GM23248 (cell line): ENCODE measurements around the gene HEBP1. TPM values are rescaled to one million over a fixed set of nuclear protein-coding genes. Genes with fewer than 3 reads are reported as not detected.

Experiments used
- DNase-seq: peaks from one replicate; pipeline ENCODE4 v3.0.0-alpha.2; 2015
- H2AFZ ChIP-seq: fragments of 200-600 bp; sonication (generic); 2 replicates; pipeline ENCODE4 v1.6.1; 2016; ENCODE audit warnings: antibody characterized with exemption
- H3F3A ChIP-seq: fragments of 200-600 bp; sonication (generic); 2 replicates; pipeline ENCODE4 v1.6.1; 2016; ENCODE audit warnings: mild to moderate bottlenecking, antibody characterized with exemption, mixed run types; ENCODE audit not compliant: insufficient read depth
- H3K27ac ChIP-seq: fragments of 200-600 bp; sonication (generic); 2 replicates; pipeline ENCODE4 v1.5.1; 2016; ENCODE audit warnings: mild to moderate bottlenecking
- H3K27me3 ChIP-seq: fragments of 200-600 bp; sonication (generic); replicated peaks from 2 replicates; pipeline ENCODE4 v1.6.1; 2016; ENCODE audit warnings: mild to moderate bottlenecking; ENCODE audit not compliant: insufficient read depth
- H3K36me3 ChIP-seq: fragments of 200-600 bp; sonication (generic); 2 replicates; pipeline ENCODE4 v1.6.1; 2016; ENCODE audit warnings: low read depth, mild to moderate bottlenecking
- H3K4me1 ChIP-seq: fragments of 200-600 bp; sonication (generic); 2 replicates; pipeline ENCODE4 v1.6.1; 2016; ENCODE audit warnings: mild to moderate bottlenecking; ENCODE audit not compliant: insufficient read depth
- H3K4me2 ChIP-seq: fragments of 200-600 bp; sonication (generic); one replicate; pipeline ENCODE4 v1.6.1; 2016; ENCODE audit warnings: mild to moderate bottlenecking; ENCODE audit not compliant: unreplicated experiment
- H3K4me3 ChIP-seq: fragments of 200-600 bp; sonication (generic); 2 replicates; pipeline ENCODE4 v1.5.1; 2016; ENCODE audit warnings: mild to moderate bottlenecking
- H3K79me2 ChIP-seq: fragments of 200-600 bp; sonication (generic); 2 replicates; pipeline ENCODE4 v1.6.1; 2016; ENCODE audit warnings: mild to moderate bottlenecking; ENCODE audit not compliant: insufficient read depth
- H3K9ac ChIP-seq: fragments of 200-600 bp; sonication (generic); 2 replicates; pipeline ENCODE4 v1.6.1; 2016; ENCODE audit warnings: mild to moderate bottlenecking
- H3K9me2 ChIP-seq: fragments of 200-600 bp; sonication (generic); 2 replicates; pipeline ENCODE4 v1.6.1; 2016; ENCODE audit warnings: mixed run types, mild to moderate bottlenecking, moderate library complexity; ENCODE audit not compliant: insufficient read depth
- H3K9me3 ChIP-seq: fragments of 200-600 bp; sonication (generic); one replicate; pipeline ENCODE4 v1.6.1; 2017; ENCODE audit warnings: low read depth
- H4K20me1 ChIP-seq: fragments of 200-600 bp; sonication (generic); 2 replicates; pipeline ENCODE4 v1.6.0; 2016; ENCODE audit not compliant: insufficient read depth
- EZH2 ChIP-seq: fragments of 200-600 bp; sonication (generic); IDR thresholded peaks from 2 replicates; pipeline ENCODE4 v1.6.1; 2018; ENCODE audit warnings: antibody characterized with exemption, mild to moderate bottlenecking; ENCODE audit not compliant: insufficient read depth, poor library complexity, severe bottlenecking
- EZH2phosphoT487 ChIP-seq: fragments of 200-600 bp; sonication (generic); IDR thresholded peaks from 2 replicates; pipeline ENCODE4 v1.6.1; 2018; ENCODE audit warnings: antibody characterized with exemption, moderate library complexity, mild to moderate bottlenecking, low read depth; ENCODE audit not compliant: insufficient read depth
- WGBS, 2 experiments: methylation state at CpG; one replicate each; pipeline ENCODE4 v1.1.6; 2015 to 2017; ENCODE audit warnings: low lambda C conversion rate in 2 of 2, low coverage in 1 of 2; ENCODE audit errors: missing lambda C conversion rate in 2 of 2; 5-methylcytosine and 5-hydroxymethylcytosine counted together
- in situ Hi-C: fragments of 300-500 bp; cut with MboI; formaldehyde crosslinking; loops from 2 replicates; pipeline ENCODE4 v1.15.0; 2020
- polyA plus RNA-seq: library from polyadenylated mRNA; unstranded; fragments of >200 nt; fragmentation: Nextera tagmentation; extraction: Ambion mirVana; gene quantifications from 2 replicates; pipeline ENCODE4 v1.2.1, GENCODE V29; 2016
- total RNA-seq: library from RNA; depleted of rRNA; stranded (reverse); fragments of >200 nt; shearing (Covaris generic); gene quantifications from 2 replicates; pipeline ENCODE4 v1.2.3, GENCODE V29; 2014

Gene HEBP1
- total and polyA plus RNA-seq, 2 experiments from 2014 or later = 17.4 to 83.0 TPM

- peaks cover 23% of the 10 kb centered on the region for H3K4me1 ChIP-seq
- no peak for TF ChIP-seq EZH2phosphoT487
- TF ChIP-seq EZH2 = no peak
- no peak overlapping the region; the same call in 1 of the 2 replicates for H3K27ac ChIP-seq
- WGBS, 2 experiments = 89 to 90% methylated on average over 10 of the region's 10 CpGs
- no peaks in the 10 kb centered on the region for H3K27me3 ChIP-seq
- no peaks in the 10 kb centered on the region for H4K20me1 ChIP-seq
- peak; percentile 39 for DNase-seq
- H3K9me2 ChIP-seq = no peaks in the 10 kb centered on the region
- H3K79me2 ChIP-seq = peaks cover 26% of the 10 kb centered on the region
- peaks cover 16% of the 10 kb centered on the region for H3F3A ChIP-seq
- H3K36me3 ChIP-seq = no peaks in the 10 kb centered on the region
- H3K9ac ChIP-seq = no peak overlapping the region
- H3K9me3 ChIP-seq = no peaks in the 10 kb centered on the region
- in situ Hi-C loops = no loop called here
- peak overlapping the region; percentile 56 for H3K4me2 ChIP-seq
- peak overlapping the region; percentile 87 for H3K4me3 ChIP-seq
- no peak overlapping the region; the same call in 1 of the 2 replicates for H2AFZ ChIP-seq
These were observed 2.4 kb upstream of the HEBP1 start for GRCh38 chr12:13002301-13003097.

GRCh38 chr12:13001775-13002040 lies 1.6 kb upstream of the HEBP1 start:
- no peak for DNase-seq
- Histone ChIP-seq H3K9ac (peak overlapping the region; percentile 85), H3F3A (peaks cover 16% of the 10 kb centered on the region), H3K4me3 (peak overlapping the region; percentile 87), H3K4me2 (peak overlapping the region; percentile 91), H3K9me2 (no peaks in the 10 kb centered on the region), H3K4me1 (peaks cover 23% of the 10 kb centered on the region), H3K27ac (peak overlapping the region; percentile 84), H2AFZ (peak overlapping the region; percentile 90), H3K27me3 (no peaks in the 10 kb centered on the region), H3K79me2 (peaks cover 34% of the 10 kb centered on the region), H3K36me3 (no peaks in the 10 kb centered on the region), H4K20me1 (no peaks in the 10 kb centered on the region), H3K9me3 (no peaks in the 10 kb centered on the region)
- WGBS, 2 experiments = 47 to 49% methylated on average over 16 of the region's 16 CpGs
- TF ChIP-seq EZH2 (no peak), EZH2phosphoT487 (no peak)
- in situ Hi-C loops = no loop called here

- peak overlapping the region; percentile 84 for H3K27ac ChIP-seq
- H3K9ac ChIP-seq = peak overlapping the region; percentile 85
- H2AFZ ChIP-seq = peak overlapping the region; percentile 90
- no peaks in the 10 kb centered on the region for H3K9me3 ChIP-seq
- no peaks in the 10 kb centered on the region for H3K36me3 ChIP-seq
- H3K9me2 ChIP-seq = no peaks in the 10 kb centered on the region
- no peaks in the 10 kb centered on the region for H3K27me3 ChIP-seq
- 1 to 2% methylated on average over 41 to 82 of the region's 82 CpGs for WGBS, 2 experiments
- H4K20me1 ChIP-seq = no peaks in the 10 kb centered on the region
- DNase-seq = peak; percentile 83
- H3F3A ChIP-seq = peaks cover 16% of the 10 kb centered on the region
- peak overlapping the region; percentile 91 for H3K4me2 ChIP-seq
- in situ Hi-C loops = no loop called here
- TF ChIP-seq EZH2phosphoT487 = no peak
- peak overlapping the region; percentile 87 for H3K4me3 ChIP-seq
- H3K79me2 ChIP-seq = peaks cover 39% of the 10 kb centered on the region
- H3K4me1 ChIP-seq = peaks cover 23% of the 10 kb centered on the region
These were observed 1.1 kb upstream of the HEBP1 start for GRCh38 chr12:13000925-13001774.

GRCh38 chr12:13000616-13000924 lies 505 bp upstream of the HEBP1 start:
- Histone ChIP-seq H4K20me1 (no peaks in the 10 kb centered on the region), H3F3A (peaks cover 16% of the 10 kb centered on the region), H3K79me2 (peaks cover 45% of the 10 kb centered on the region), H3K27me3 (no peaks in the 10 kb centered on the region), H2AFZ (peak overlapping the region; percentile 90), H3K36me3 (no peaks in the 10 kb centered on the region), H3K9me3 (no peaks in the 10 kb centered on the region), H3K4me1 (peaks cover 23% of the 10 kb centered on the region), H3K9ac (peak overlapping the region; percentile 85), H3K9me2 (no peaks in the 10 kb centered on the region), H3K4me2 (peak overlapping the region; percentile 91), H3K27ac (peak overlapping the region; percentile 84), H3K4me3 (peak overlapping the region; percentile 87)
- no peak for TF ChIP-seq EZH2
- TF ChIP-seq EZH2phosphoT487 = no peak
- peak; percentile 67 for DNase-seq
- WGBS, 2 experiments = 1% methylated on average over 16 of the region's 16 CpGs
- in situ Hi-C loops = no loop called here
